SK-N-SH (cell line): ENCODE data around the gene TAS2R41. TPM values are rescaled to one million over a fixed set of nuclear protein-coding genes. Genes with fewer than 3 reads are reported as not detected.

Experiments
- CTCF ChIA-PET: fragments of 300-600, 350-600 bp; formaldehyde crosslinking; extraction: SDS; loops from one replicate; lab custom pipeline; 2021; lab: Yijun Ruan, JAX
- POLR2A ChIA-PET: fragments of 350-600 bp; sonication (Branson Sonifier 250); formaldehyde crosslinking; extraction: SDS; loops from one replicate; lab custom pipeline; 2020; ENCODE audit warnings: antibody characterized with exemption, inconsistent platforms; lab: Yijun Ruan, JAX
- DNase-seq: peaks from one replicate; pipeline ENCODE4 v3.0.0; 2012
- H2AFZ ChIP-seq: fragments of 200-600 bp; sonication (generic); 2 replicates; pipeline ENCODE4 v1.8.1; 2016; ENCODE audit warnings: antibody characterized with exemption, mild to moderate bottlenecking, low read depth
- H3F3A ChIP-seq: fragments of 200-600 bp; sonication (generic); replicated peaks from 2 replicates; pipeline ENCODE3; 2016; ENCODE audit warnings: antibody characterized with exemption, mild to moderate bottlenecking; ENCODE audit not compliant: insufficient read depth
- H3K27ac ChIP-seq, 2 experiments: fragments of 200-500 bp in 1 of 2; fragments of 200-600 bp in 1 of 2; sonication (Bioruptor generic) in 1 of 2; sonication (generic), shearing (Covaris generic) in 1 of 2; 2 replicates each; pipeline versions ENCODE4 v1.5.1 to v1.6.1; 2014 to 2016; ENCODE audit warnings: low read depth in 2 of 2, inconsistent platforms in 1 of 2, low read length in 1 of 2, mild to moderate bottlenecking in 1 of 2, mixed read lengths in 1 of 2
- H3K27me3 ChIP-seq: fragments of 200-600 bp; sonication (generic), shearing (Covaris generic); 2 replicates; pipeline ENCODE4 v1.6.1; 2016; ENCODE audit warnings: mixed run types; ENCODE audit not compliant: insufficient read depth
- H3K36me3 ChIP-seq, 2 experiments: fragments of 200-500 bp in 1 of 2; fragments of 200-600 bp in 1 of 2; sonication (Bioruptor generic) in 1 of 2; sonication (generic) in 1 of 2; replicated peaks in 1 of 2; 2 replicates each; pipeline versions ENCODE3 to v1.5.1; 2014 to 2016; ENCODE audit warnings: low read length in 1 of 2, mild to moderate bottlenecking in 1 of 2; ENCODE audit not compliant: insufficient read depth in 2 of 2, control insufficient read depth in 1 of 2
- H3K4me1 ChIP-seq, 2 experiments: fragments of 200-500 bp in 1 of 2; fragments of 200-600 bp in 1 of 2; sonication (Bioruptor generic) in 1 of 2; sonication (generic), shearing (Covaris generic) in 1 of 2; 2 replicates each; pipeline versions ENCODE4 v1.5.1 to v1.6.1; 2014 to 2016; ENCODE audit warnings: low read depth in 1 of 2, low read length in 1 of 2, mixed run types in 1 of 2; ENCODE audit not compliant: insufficient read depth in 2 of 2, control insufficient read depth in 1 of 2
- H3K4me2 ChIP-seq: fragments of 200-600 bp; sonication (generic), shearing (Covaris generic); 2 replicates; pipeline ENCODE4 v1.6.1; 2017; ENCODE audit warnings: mixed run types
- H3K4me3 ChIP-seq, 2 experiments: fragments of 200-500 bp in 1 of 2; fragments of 200-600 bp in 1 of 2; sonication (Bioruptor generic) in 1 of 2; sonication (generic), shearing (Covaris generic) in 1 of 2; 2 replicates each; pipeline versions ENCODE4 v1.5.1 to v1.8.1; 2014 to 2016; ENCODE audit warnings: low read depth in 2 of 2, inconsistent platforms in 1 of 2, low read length in 1 of 2, mild to moderate bottlenecking in 1 of 2, mixed read lengths in 1 of 2, moderate library complexity in 1 of 2
- H3K79me2 ChIP-seq: fragments of 200-600 bp; sonication (generic); 2 replicates; pipeline ENCODE4 v1.8.1; 2017; ENCODE audit warnings: mild to moderate bottlenecking; ENCODE audit not compliant: insufficient read depth
- H3K9ac ChIP-seq: fragments of 200-600 bp; sonication (generic); 2 replicates; pipeline ENCODE4 v1.6.1; 2017; ENCODE audit warnings: mixed run types
- H3K9me2 ChIP-seq: fragments of 200-600 bp; sonication (generic); 2 replicates; pipeline ENCODE4 v1.6.1; 2017; ENCODE audit warnings: mixed run types
- H3K9me3 ChIP-seq: fragments of 200-600 bp; sonication (generic); 2 replicates; pipeline ENCODE4 v1.6.1; 2017; ENCODE audit warnings: mixed run types, mild to moderate bottlenecking, moderate library complexity
- H4K20me1 ChIP-seq: fragments of 200-600 bp; sonication (generic); 2 replicates; pipeline ENCODE4 v1.6.1; 2017; ENCODE audit warnings: mild to moderate bottlenecking, mixed run types; ENCODE audit not compliant: insufficient read depth
- EP300 ChIP-seq, 2 experiments: IDR thresholded peaks; 2 replicates each; pipeline versions ENCODE4 v1.4.0 to v1.6.1; 2012; ENCODE audit warnings: borderline replicate concordance in 1 of 2, low read depth in 1 of 2, low read length in 1 of 2
- FOSL2 ChIP-seq: IDR thresholded peaks from 2 replicates; pipeline ENCODE4 v1.4.0; 2012; ENCODE audit warnings: low read depth, mild to moderate bottlenecking, moderate library complexity, borderline replicate concordance
- FOXM1 ChIP-seq: IDR thresholded peaks from 2 replicates; pipeline ENCODE4 v1.4.0; 2012; ENCODE audit warnings: low read depth, mild to moderate bottlenecking
- JUND ChIP-seq: IDR thresholded peaks from 2 replicates; pipeline ENCODE4 v1.4.0; 2012
- NFIC ChIP-seq: IDR thresholded peaks from 2 replicates; pipeline ENCODE4 v1.4.0; 2012; ENCODE audit warnings: borderline replicate concordance
- PBX3 ChIP-seq: IDR thresholded peaks from 2 replicates; pipeline ENCODE4; 2012
- POLR2AphosphoS5 ChIP-seq: IDR thresholded peaks from 2 replicates; pipeline ENCODE4 v1.6.1; 2012; ENCODE audit warnings: low read depth, low read length
- REST ChIP-seq: IDR thresholded peaks from 2 replicates; pipeline ENCODE4 v1.6.1; 2012; ENCODE audit warnings: mild to moderate bottlenecking, low read depth, low read length, moderate library complexity
- RXRA ChIP-seq: IDR thresholded peaks from 2 replicates; pipeline ENCODE4 v1.4.0; 2012; ENCODE audit warnings: low read depth, mild to moderate bottlenecking, borderline replicate concordance
- TAF1 ChIP-seq: IDR thresholded peaks from 2 replicates; pipeline ENCODE4 v1.6.1; 2012; ENCODE audit warnings: low read depth, mild to moderate bottlenecking, low read length, moderate library complexity, borderline replicate concordance
- TCF12 ChIP-seq: IDR thresholded peaks from 2 replicates; pipeline ENCODE4 v1.4.0; 2012
- TEAD4 ChIP-seq: IDR thresholded peaks from 2 replicates; pipeline ENCODE4 v1.4.0; 2012; ENCODE audit warnings: mild to moderate bottlenecking, borderline replicate concordance; ENCODE audit not compliant: insufficient read depth
- USF2 ChIP-seq: fragments of 150-350 bp; IDR thresholded peaks from 2 replicates; pipeline ENCODE4 v1.6.1; 2017; ENCODE audit warnings: antibody characterized with exemption, low read length, low read depth, borderline replicate concordance
- ZBTB33 ChIP-seq: IDR thresholded peaks from 2 replicates; pipeline ENCODE4 v1.4.0; 2012; ENCODE audit warnings: low read depth, borderline replicate concordance
- WGBS: methylation state at CpG from one replicate; pipeline ENCODE4 v1.1.6; 2017; ENCODE audit warnings: low lambda C conversion rate; 5-methylcytosine and 5-hydroxymethylcytosine counted together
- polyA plus RNA-seq, 3 experiments: library from polyadenylated mRNA; depleted of rRNA; stranded (reverse); fragments of >200 nt; gene quantifications; 2 replicates each; pipeline ENCODE4 v1.2.3, GENCODE V29; 2012

TAS2R41 gene
- polyA plus RNA-seq, 1 of the 3 experiments (the other 2 are of a cell fraction), result not detected

- Histone ChIP-seq H3K79me2 (no peaks in the 10 kb centered on the region), H3F3A (peaks cover 59% of the 10 kb centered on the region)
Measured at GRCh38 chr7:143458263-143458662, 19.4 kb upstream of the TAS2R41 start.

More at GRCh38 chr7:143458263-143458662, 19.4 kb upstream of the TAS2R41 start:
- Histone ChIP-seq H3K27me3 (no peaks in the 10 kb centered on the region), H3K27ac (peak overlapping the region; percentile 39 to 92; a peak in 3 of 4 replicates), H3K9me3 (0 out of 2 replicates have a peak, but pooled peaks cover 15% of the 10 kb centered on the region), H2AFZ (peak overlapping the region; percentile 61), H3K36me3 (no peaks in the 10 kb centered on the region)
- WGBS, result 14% methylated on average over 3 of the region's 3 CpGs
- TF ChIP-seq JUND (peak; percentile 73), NFIC (peak; percentile 15; the same call in 1 of the 2 replicates), USF2 (no peak), FOXM1 (no peak), REST (0 out of 2 replicates have a peak, but pooled peaks have one; percentile 19), TEAD4 (peak; percentile 66; the same call in 1 of the 2 replicates), TCF12 (peak; percentile 92), FOSL2 (peak; percentile 72), RXRA (peak; percentile 67; the same call in 1 of the 2 replicates), POLR2AphosphoS5 (peak; percentile 62; the same call in 1 of the 2 replicates), EP300 (IDR thresholded peaks at IDR 0.05; ENCODE audit: borderline replicate concordance in 1 of 2, low read depth in 1 of 2, low read length in 1 of 2) (0 out of 4 replicates have a peak, but pooled peaks of 1 of the 2 experiments have one; percentile 54), TAF1 (0 out of 2 replicates have a peak, but pooled peaks have one; percentile 20), PBX3 (no peak; the same call in 1 of the 2 replicates), ZBTB33 (no peak)
- TF ChIP-seq, all 33 proteins: peak for 10
- no peaks in the 10 kb centered on the region for H3K9me2 ChIP-seq
- peaks cover 0 to 48% of the 10 kb centered on the region in 2 experiments; a peak in 3 of 4 replicates for H3K4me1 ChIP-seq
- CTCF ChIA-PET, result interaction anchor here (1.4 kb wide), 1 partner anchor 218 kb away, joined by 3 read pairs; no protein-coding TSS in a partner anchor
- peak overlapping the region; percentile 61 for H3K4me2 ChIP-seq
- no peak overlapping the region for H3K4me3 ChIP-seq
- DNase-seq, result no peak
- H4K20me1 ChIP-seq, result no peaks in the 10 kb centered on the region
- peak overlapping the region; percentile 64 for H3K9ac ChIP-seq
- POLR2A ChIA-PET, result no interaction called here
